Ishikawa (cell line): ENCODE results near the gene DMD.

ENCODE experiments used
- CREB1 ChIP-seq: IDR thresholded peaks from 2 replicates; pipeline ENCODE4 v1.6.1; 2012; ENCODE audit warnings: low read depth
- RAD21 ChIP-seq: IDR thresholded peaks from 2 replicates; pipeline ENCODE4 v1.6.1; 2012; ENCODE audit warnings: low read depth
- YY1 ChIP-seq: IDR thresholded peaks from 2 replicates; pipeline ENCODE4 v1.6.1; 2012; ENCODE audit warnings: low read depth
- TF ChIP-seq, protein P1 (sequence below): IDR thresholded peaks from 2 replicates; pipeline ENCODE4 v1.6.1; 2012; ENCODE audit warnings: low read depth, mild to moderate bottlenecking
- TF ChIP-seq, protein P2 (sequence below): IDR thresholded peaks from 2 replicates; pipeline ENCODE4 v1.6.1; 2012

DNA sequence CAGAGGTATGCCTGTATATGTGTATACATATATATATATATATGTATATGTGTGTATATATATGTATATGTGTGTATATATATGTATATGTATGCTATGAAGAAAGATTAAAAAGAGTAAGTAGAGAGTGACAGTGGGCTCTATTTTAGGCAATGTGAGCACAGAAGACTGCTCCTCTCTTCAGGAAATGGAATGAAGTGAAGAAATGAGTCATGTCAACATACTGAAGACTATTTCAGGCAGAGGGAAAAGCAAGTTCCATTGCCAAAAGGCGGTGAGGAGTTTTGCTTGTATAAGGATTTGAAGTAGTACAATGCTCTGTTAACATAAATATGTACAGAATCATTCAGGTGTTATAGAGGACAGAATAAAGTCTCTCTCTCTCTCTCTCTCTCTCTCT is 1366.3 kb downstream of the DMD start:
- TF ChIP-seq YY1, result no peak
- TF ChIP-seq, protein P1, sequence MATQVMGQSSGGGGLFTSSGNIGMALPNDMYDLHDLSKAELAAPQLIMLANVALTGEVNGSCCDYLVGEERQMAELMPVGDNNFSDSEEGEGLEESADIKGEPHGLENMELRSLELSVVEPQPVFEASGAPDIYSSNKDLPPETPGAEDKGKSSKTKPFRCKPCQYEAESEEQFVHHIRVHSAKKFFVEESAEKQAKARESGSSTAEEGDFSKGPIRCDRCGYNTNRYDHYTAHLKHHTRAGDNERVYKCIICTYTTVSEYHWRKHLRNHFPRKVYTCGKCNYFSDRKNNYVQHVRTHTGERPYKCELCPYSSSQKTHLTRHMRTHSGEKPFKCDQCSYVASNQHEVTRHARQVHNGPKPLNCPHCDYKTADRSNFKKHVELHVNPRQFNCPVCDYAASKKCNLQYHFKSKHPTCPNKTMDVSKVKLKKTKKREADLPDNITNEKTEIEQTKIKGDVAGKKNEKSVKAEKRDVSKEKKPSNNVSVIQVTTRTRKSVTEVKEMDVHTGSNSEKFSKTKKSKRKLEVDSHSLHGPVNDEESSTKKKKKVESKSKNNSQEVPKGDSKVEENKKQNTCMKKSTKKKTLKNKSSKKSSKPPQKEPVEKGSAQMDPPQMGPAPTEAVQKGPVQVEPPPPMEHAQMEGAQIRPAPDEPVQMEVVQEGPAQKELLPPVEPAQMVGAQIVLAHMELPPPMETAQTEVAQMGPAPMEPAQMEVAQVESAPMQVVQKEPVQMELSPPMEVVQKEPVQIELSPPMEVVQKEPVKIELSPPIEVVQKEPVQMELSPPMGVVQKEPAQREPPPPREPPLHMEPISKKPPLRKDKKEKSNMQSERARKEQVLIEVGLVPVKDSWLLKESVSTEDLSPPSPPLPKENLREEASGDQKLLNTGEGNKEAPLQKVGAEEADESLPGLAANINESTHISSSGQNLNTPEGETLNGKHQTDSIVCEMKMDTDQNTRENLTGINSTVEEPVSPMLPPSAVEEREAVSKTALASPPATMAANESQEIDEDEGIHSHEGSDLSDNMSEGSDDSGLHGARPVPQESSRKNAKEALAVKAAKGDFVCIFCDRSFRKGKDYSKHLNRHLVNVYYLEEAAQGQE, result no peak
- TF ChIP-seq, protein P2, sequence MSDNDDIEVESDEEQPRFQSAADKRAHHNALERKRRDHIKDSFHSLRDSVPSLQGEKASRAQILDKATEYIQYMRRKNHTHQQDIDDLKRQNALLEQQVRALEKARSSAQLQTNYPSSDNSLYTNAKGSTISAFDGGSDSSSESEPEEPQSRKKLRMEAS, result no peak
- no peak for TF ChIP-seq RAD21
- no peak for TF ChIP-seq CREB1
